GM19238 (cell line): ENCODE measurements around the gene SUGCT.
"Not testable (repeated sequence)": the region's sequence is repeated elsewhere in the genome, so short reads cannot be mapped to it uniquely, and the experiment has no call there.

Experiments
- DNase-seq: peaks from one replicate; pipeline ENCODE4 v3.0.0; 2011; ENCODE audit warnings: low spot score; ENCODE audit not compliant: insufficient read length

SUGCT gene

DNA sequence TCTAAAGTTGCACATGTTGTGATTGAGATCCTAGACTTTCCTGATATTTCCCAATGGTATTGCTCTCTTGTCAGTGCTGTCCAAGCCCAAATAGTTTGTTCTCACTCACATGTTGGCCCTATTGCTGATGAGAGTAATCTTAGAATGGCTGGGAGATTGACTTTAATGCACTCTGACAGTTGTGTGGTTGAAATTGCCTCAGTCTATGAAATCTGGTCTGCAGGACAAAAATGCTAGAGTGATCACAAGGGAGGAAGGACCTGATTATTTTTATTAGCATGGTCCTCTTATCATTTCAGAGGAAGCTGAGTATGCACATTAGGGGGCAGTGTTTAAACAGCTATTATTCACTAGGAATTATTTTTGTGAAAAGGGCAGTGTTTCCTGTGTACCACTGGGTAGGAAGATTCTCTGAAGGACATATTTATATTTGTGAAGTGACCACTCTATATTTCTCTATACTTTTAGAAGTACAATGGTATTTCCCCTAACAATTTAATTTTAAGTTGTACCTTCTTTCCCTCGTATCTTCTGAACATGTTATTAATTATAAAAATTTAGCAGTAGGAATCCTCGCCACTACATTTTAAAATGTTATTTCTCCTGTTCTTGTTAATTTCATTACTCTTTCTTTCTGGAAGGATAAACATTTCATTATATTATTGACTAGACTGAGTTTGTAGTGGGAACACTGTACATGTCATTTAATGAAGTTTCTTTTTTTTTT is 64.4 kb downstream of the SUGCT start:
- DNase-seq = no peak

DNA sequence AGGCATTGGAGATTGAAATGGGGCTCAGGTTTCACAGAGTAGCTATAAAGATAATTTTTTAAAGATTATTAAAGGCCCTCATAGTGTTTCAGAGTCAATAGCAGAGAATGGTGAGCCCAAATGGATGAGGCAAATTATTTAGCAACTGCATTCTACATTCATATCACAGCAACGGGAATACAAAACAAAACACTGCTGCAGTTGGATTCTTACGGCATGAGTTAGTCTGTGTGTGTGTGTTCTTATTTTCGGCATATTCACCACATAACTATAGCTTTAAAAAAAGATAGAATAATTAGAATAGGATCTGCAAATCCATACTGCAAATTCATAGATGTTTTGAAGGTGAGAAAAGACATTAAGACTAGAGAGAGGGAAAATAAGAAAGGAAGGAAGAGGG is 66.0 kb downstream of the SUGCT start:
- DNase-seq = no peak

DNA sequence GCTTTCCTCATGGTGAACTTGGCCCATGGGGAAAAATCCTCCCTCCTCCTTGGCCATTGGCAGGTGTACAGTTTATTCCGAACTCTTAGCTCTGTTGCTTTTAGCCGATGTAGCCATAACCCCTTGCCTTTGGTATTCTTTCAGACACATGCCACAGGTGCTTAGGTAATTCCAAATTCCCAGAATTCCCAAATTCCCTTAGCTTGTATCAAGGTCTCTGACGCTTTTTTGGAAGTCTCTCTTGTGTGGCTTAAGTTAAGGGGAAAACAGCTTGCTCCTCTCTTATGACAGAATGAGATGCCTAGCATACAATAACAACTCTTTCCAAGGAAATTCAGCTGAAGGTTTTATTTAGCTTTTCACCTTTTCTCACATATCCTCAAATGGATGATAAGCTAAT is 68.0 kb downstream of the SUGCT start:
- DNase-seq = no peak

DNA sequence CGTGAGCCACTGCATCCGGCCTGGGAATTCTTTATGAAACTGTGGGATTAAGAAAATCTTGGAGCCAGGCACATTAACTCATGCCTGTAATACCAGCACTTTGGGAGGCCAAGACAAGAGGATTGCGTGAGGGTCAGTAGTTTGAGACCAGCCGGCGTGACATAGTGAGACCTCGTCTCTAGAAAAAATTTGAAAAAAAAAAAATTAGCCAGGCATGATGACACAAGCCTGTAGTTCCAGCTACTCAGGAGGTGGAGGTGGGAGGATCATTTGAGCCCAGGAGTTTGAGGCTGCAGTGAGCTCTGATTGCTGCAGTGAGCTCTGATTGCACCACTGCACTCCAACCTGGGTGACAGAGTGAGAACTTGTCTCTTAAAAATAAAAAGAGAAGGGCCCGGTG is 69.8 kb downstream of the SUGCT start:
- no peak for DNase-seq

DNA sequence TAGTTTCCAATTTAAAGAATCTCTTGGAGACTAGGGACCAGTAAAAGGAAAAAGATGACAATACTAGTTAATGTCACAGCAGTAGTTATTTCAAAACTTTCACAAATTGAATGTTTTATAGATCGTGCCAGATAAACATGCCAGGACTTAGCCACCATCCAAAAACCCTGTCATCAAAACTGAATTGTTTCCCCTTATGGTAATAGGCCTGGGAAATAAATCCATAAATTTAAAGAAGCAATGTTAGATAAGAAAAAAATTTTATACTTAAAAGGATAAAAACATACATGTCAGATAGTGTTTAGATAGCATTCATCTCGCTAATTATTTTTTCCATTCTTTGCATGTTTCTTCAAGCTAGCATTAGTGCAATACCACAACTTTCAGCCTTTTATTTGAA is 71.2 kb downstream of the SUGCT start:
- no peak for DNase-seq

DNA sequence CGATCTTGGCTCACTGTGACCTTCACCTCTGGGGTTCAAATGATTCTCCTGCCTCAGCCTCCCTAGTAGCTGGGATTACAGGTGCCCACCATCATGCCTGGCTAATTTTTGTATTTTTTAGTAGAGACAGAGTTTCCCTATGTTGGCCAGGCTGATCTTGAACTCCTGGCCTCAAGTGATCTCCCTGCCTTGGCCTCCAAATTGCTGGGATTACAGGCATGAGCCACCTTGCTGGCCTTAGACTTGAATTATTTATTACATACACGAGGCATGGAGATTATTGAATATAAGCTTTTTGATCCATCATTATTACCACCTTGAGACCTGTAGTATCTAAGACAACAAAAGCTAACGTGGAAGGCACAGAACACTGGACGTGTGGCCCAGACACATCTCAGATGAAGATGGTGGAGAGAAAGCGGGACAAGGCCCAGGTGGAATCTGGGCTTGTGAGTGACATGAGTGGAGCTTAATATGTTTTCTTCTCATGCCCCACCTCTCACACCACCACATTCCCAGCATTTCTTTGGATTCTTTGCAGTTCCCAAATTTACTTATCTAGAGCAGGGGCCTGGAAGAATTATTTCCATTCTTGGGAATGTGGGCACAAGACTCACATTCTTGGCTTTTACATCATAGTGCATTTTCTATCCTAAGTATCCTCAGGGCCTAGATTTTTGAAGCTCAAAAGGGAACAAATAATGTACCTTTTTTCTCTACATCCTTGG is 76.6 kb downstream of the SUGCT start:
- DNase-seq = no peak

DNA sequence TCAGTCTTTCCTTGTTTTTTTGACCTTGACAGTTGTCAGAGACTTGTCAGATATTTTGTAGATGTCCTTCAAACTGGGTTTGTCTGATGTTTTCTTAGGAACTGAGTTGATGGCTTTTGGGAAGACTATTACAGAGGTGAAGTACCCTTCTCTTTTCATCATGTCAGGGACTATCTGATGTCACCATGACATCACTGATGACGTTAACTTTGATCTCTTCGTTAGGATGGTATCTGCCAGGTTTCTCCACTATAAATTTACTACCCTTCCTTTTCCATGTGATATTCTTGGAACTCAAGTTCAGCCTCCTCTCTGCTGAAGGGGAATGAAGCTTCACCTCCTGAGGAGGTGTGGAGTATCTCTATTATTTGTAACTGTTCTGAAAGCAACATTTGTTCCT is 78.5 kb downstream of the SUGCT start:
- no peak for DNase-seq

DNA sequence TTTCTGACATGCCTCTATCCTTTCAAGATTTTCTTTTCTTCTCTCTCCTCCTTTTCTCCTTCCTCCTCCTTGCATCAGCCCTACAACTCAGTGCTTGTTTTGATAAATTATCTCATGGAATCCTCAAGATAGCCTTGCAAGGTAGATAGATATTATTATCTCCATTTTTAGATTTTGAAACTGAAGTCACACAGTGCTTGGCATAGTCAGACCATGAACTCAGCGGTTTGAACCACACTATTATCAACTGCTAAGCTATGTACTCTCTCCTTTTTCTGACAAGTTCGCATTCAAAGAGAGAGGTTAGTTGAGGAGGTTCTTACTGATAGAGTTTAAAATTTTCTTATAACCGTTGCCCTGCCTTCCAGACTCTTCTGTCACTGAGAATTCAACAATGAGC is 79.1 kb downstream of the SUGCT start:
- no peak for DNase-seq

DNA sequence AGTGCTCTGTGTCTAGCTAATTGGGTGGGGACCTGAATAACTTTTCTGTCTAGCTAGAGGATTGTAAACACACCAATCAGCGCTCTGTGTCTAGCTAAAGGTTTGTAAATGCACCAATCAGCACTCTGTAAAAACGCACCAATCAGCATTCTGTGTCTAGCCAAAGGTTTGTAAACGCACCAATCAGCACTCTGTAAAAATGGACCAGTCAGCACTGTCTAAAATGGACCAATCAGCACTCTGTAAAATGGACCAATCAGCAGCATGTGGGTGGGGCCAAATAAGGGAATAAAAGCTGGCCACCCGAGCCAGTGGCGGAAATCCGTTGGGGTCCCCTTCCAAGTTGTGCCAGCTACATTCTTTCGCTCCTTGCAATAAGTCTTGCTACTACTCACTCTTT is 83.8 kb downstream of the SUGCT start:
- not testable (repeated sequence) for DNase-seq

DNA sequence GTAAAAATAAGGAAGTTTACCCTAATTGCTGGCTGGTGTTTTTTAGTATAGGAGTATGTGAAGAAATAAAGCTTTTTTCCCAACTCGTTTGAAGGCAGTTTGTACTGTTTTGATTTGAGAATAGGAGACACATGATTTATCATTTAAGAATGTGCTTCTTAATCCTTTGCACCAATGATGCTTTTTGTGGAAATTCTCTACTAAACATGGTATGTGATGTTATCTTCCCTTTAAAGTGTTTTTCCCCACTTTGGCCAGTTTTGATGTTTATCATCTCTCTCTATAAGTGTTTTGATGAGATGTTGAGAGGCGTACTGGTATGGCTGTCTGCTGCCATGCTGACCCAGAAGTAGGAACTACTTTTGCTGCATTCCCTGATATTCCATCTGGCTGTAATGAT is 85.1 kb downstream of the SUGCT start:
- no peak for DNase-seq

DNA sequence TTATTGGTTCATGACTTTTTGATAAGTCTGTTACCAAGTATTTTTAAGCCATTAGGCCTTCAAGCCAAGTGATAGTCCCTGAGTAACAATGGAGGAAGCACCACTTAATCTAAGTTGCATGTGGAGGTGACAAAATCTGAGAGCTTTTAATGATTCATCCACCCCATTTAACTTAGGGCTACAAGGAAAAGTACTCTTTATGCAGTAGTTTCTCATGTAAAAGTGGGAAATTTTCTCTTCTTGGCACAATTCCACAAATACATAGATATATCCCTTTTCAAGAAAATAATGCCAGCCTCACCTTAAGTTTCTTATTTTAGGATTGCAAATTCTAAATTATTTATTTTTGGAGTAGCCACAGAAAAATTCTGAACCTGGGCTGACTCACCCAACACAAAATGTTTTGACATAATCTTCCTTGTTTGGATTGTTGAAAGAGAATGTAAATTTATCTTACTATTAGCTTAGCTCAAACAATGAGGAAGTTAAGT is 85.7 kb downstream of the SUGCT start:
- DNase-seq = no peak

DNA sequence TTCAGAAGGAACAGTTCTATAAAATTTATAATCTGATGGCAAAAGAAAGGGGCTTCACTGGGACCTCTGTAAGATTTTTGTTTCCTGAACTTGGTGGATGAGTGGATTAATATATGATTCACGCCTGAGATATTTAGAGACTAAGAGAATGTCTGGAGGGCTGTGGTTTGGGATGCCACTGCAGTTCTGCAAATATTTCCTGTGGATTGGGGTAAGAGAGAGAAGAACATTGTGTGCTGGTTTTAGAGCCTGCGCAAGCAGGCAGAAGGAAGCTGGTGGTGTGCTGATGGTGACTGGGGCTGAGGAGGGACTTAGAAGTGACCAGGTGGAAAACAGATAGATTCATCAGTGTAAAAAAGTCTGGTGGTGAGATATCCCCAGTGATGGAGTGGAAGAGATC is 87.0 kb downstream of the SUGCT start:
- DNase-seq = no peak

DNA sequence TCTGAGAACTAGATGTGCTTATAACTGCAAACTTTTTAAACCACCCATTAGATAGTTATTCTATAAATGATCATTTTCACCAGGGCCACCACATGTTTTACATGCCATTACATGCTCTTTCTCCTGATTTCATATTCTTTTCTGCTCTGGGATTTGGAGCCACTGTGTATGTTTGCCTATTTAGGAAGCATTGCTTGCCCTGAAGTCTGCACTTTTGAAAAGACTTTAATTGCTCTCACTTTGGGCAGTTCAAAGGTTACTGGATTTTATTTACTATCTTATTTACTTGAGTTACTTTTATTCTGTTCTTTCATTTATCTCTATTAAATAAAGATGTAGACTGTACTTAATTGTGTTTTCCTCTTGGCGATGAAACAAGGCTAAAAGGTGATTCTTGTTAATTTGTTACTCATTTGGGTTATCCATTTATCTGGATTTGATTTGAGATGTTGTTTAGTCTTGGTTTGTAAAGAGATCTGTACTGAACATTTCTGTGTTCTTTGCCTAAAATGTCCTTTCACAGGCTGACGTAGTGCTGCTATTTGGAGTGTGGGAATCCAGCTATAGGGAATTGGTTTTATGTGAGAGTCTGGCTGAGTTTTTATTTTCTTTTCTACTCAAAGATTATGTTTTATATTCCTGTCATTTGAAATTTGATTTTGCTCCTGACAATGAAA is 88.8 kb downstream of the SUGCT start:
- DNase-seq = no peak

DNA sequence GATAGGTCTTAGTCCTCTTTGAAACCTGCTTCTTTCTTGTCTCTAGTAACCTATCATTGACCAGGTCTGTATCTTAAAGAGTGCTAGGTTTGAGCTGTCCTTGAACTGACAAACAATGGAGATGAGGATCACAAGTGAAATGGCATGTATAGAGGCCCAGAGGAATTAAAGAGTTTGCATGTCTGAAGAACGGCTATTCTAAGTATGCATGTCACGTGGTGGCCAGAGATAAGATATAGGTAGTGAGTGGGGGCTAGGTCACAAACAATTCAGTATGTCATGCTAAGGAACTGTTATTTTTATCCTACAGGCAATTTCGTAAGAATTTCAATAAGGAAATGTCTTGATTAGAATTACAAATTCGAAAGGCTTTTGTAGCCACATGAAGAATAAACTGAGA is 95.3 kb downstream of the SUGCT start:
- no peak for DNase-seq

DNA sequence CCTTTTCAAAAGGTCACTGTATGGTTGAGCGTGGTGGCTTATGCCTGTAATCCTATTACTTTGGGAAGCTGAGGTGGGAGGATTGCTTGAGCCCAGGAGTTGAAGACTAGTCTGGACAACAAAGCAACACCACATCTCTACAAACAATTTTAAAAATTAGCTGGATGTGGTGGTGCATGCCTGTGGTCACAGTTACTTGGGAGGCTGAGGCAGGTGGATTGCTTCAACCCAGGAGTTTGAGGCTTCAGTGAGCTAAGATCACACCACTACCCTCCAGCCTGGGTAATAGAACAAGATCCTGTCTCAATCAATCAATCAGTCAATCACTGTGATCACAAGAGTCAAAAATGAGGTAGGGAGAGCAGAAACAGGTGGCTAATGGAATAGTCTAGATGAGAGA is 97.0 kb downstream of the SUGCT start:
- DNase-seq = no peak

DNA sequence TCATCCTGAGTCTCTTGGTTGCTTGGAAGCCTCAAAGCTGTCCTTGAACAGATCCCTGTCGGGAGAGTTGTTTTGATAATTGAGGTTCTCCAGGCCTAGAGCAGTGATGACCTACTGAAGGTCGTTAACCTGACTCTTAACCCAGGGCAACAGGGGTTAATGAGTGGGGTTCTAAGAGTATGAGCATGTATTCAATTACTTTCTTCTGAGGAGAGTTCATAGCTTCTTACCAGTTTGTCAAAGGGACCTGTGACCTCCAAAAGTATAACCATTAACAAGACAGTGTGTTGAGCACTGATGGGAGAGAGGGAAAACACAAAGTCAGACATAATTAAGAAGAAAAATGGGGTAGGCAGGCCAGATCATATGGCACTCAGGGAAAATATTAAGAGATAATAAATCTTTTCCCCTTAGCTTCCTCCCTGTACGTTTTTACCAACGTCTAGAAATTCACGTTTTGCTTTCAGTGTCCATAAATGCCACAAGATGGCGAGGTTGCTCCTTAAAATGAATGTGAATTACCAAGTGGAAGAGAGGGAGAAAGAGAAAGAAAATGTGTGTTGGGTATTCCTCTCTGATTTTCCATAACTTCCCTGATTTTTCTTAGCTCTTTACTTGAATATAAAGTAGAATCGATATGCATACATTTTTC is 97.6 kb downstream of the SUGCT start:
- no peak for DNase-seq

DNA sequence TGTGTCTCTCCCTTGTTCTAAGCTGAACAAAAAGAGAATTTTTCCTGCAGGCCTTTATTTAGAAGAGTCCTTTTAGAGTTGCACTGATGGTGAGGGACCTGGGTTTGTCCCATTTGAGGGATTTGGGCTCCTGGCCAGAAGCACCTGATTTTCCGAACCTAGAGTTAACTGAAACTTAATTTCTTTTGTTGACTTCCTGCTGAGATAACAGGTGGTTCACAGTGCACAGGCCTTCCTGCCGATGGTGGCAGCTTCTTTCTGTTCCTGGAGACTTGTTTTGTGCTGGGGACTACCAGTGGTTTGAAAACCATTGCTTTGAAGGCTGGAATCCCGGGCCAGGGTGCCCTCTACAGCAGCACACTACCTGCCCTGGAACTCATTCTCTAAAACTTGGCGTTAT is 99.2 kb downstream of the SUGCT start:
- no peak for DNase-seq

DNA sequence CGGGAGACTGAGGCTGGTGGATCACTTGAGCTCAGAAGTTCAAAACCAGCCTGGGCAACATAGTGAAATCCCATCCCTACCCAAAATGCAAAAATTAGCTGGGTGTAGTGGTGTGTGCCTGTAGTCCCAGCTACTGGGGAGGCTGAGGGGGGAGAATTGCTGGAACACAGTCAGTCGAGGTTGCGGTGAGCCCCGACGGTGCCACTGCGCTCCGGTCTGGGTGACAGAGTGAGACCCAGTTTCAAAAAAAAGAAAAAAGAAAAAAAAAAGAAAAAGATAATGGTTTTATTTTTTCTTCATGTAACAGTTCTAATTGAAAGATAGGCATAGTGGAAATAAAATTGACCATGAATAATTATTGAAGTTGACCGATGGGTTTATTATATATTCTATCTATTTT is 99.9 kb downstream of the SUGCT start:
- no peak for DNase-seq

DNA sequence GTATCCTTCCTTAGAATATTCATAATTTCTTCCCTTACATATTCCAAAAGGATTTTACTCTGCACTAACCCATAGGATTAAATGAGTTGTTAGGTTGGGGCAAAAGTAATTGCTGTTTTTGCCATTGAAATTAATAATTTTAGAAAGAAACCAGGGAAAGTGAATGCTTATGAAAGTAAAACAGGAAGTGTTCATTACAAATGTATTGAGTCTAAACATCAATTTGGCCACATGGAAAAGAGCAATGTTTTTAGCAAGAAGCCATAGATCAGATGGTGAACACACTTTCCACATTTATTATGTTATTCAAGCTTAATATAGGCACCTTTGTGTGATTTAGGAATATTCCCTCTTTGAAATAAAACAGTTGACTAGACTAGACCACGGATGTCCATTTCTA is 102.9 kb downstream of the SUGCT start:
- DNase-seq = no peak

DNA sequence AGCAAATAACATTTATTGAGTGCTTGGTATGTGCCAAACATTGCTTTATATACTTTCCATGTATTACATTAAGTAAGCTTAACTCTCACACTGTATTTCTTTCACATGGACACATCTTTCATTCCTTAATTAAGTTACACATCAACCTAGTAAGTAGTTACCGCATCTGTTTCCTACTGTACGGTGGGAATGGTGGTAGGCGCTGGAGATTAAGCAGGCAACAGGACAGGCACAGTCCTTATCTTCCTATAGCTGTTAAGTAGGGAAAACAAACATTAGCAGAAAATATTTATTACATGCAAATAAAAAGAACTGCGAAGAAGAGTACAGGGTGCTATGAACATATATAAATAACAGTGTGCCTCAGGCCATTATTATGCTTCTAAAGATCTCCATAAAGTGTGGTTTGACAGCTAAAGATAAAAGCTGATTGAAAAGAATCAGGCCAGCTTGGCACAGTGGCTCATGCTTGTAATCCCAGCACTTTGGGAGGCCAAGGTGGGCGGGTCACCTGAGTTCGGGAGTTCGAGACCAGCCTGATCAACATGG is 105.0 kb downstream of the SUGCT start:
- no peak for DNase-seq

DNA sequence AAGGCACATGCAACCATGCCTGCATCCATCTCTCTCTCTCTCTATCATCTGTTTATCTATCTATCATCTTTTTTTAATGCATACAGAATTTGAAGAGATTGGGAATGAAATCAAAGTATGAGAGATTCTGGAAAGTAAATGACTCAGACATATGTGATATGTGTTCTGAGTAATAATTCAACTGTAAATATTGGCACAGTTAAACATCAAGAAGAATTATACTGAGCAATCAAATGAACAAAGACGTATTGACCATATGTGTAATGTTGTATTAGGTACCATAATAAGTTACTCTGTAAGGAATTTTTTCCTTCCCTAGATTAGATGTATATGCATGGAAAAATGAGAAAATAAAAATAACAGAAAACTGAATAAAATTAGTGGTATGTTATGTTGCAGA is 108.3 kb downstream of the SUGCT start:
- no peak for DNase-seq

DNA sequence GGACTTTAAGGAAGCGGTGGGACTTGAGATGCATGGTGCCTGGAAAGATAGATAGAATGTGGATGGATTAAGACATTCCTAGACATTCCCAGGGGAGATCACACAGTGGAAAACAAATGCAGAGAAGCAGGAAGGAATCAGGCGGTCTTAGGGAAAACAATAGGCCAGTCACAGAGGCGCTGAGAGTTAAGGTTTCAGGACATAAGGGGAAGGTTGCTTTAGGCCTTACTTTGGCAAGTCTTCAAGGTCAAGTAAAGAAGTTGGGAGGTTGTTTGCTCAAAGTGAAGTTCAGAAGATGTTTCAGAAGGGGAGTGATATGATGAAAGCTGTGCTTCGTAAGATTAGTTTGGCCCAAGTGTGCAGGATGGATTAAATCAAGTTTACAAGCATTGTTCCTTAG is 109.4 kb downstream of the SUGCT start:
- no peak for DNase-seq
